K562 (cell line): ENCODE data around the gene PRDM11. TPM values are rescaled to one million over a fixed set of nuclear protein-coding genes. Genes with fewer than 3 reads are reported as not detected.
A peak's percentile ranks its signal among the peaks of the same experiment; 100 is the strongest.

Experiments
- C11orf30 ChIP-seq: fragments of 450-650 bp; IDR thresholded peaks from 2 replicates; pipeline ENCODE4 v1.6.1; 2016; ENCODE audit warnings: low read depth, mild to moderate bottlenecking
- CBX2 ChIP-seq: fragments of 200-600 bp; sonication (generic); IDR thresholded peaks from one replicate; pipeline ENCODE4 v1.6.1; 2012; ENCODE audit warnings: mild to moderate bottlenecking, low read length, inconsistent platforms; ENCODE audit not compliant: insufficient read depth, poor library complexity, severe bottlenecking
- DEAF1 ChIP-seq: fragments of 450-650 bp; formaldehyde crosslinking; IDR thresholded peaks from 2 replicates; pipeline ENCODE4 v1.4.0; 2020; ENCODE audit warnings: mild to moderate bottlenecking, moderate library complexity
- E2F3 ChIP-seq: fragments of 250-450 bp; sonication (Bioruptor Pico); IDR thresholded peaks from 2 replicates; pipeline ENCODE4 v1.4.0; 2020; ENCODE audit warnings: mild to moderate bottlenecking
- HDAC3 ChIP-seq: fragments of 450-650 bp; IDR thresholded peaks from 2 replicates; pipeline ENCODE4 v1.6.1; 2018; ENCODE audit warnings: borderline replicate concordance, mild to moderate bottlenecking, moderate library complexity; ENCODE audit not compliant: partially characterized antibody
- HNRNPK ChIP-seq: fragments of 200-400 bp; formaldehyde crosslinking; IDR thresholded peaks from one replicate; pipeline ENCODE4 v1.6.1; 2018; ENCODE audit warnings: mild to moderate bottlenecking, low read depth, low read length; ENCODE audit not compliant: poor library complexity, severe bottlenecking
- HNRNPUL1 ChIP-seq: fragments of 200-400 bp; formaldehyde crosslinking; IDR thresholded peaks from 2 replicates; pipeline ENCODE4 v1.6.1; 2017; ENCODE audit warnings: low read length
- KDM4B ChIP-seq, 2 experiments: fragments of 450-650 bp in 1 of 2; sonication (generic) in 1 of 2; IDR thresholded peaks; 2 replicates each; pipeline ENCODE4 v1.6.1; 2016 to 2017; ENCODE audit warnings: borderline replicate concordance in 2 of 2, antibody characterized with exemption in 1 of 2, low read depth in 1 of 2, mild to moderate bottlenecking in 1 of 2
- LEF1 ChIP-seq: fragments of 450-650 bp; IDR thresholded peaks from 2 replicates; pipeline ENCODE4 v1.6.1; 2016; ENCODE audit warnings: mild to moderate bottlenecking
- MBD1 ChIP-seq: fragments of 250-450 bp; sonication (Bioruptor Pico); IDR thresholded peaks from 2 replicates; pipeline ENCODE4 v1.8.0; 2022; ENCODE audit warnings: inconsistent platforms
- MCM2 ChIP-seq: fragments of 450-650 bp; IDR thresholded peaks from 2 replicates; pipeline ENCODE4 v1.6.1; 2017; ENCODE audit warnings: low read depth, mild to moderate bottlenecking
- MCM5 ChIP-seq: fragments of 450-650 bp; IDR thresholded peaks from 2 replicates; pipeline ENCODE4 v1.6.1; 2016; ENCODE audit warnings: low read depth
- MEF2D ChIP-seq: conservative IDR thresholded peaks from 2 replicates; pipeline ENCODE4 v1.6.1; 2016; ENCODE audit warnings: low read depth, missing genetic modification characterization, missing compliant biosample characterization
- NR1H2 ChIP-seq: sonication (generic); formaldehyde crosslinking; IDR thresholded peaks from 2 replicates; pipeline ENCODE4 v1.4.0; 2020; ENCODE audit warnings: mild to moderate bottlenecking, missing genetic modification reagents
- RBM39 ChIP-seq: fragments of 200-400 bp; formaldehyde crosslinking; optimal IDR thresholded peaks from 2 replicates; pipeline ENCODE3; 2018; ENCODE audit warnings: low read depth, low read length
- UBTF ChIP-seq, 2 experiments: IDR thresholded peaks; 2 replicates each; pipeline ENCODE4 v1.6.1; 2012; ENCODE audit warnings: improper control_type of control experiment in 2 of 2, low read depth in 2 of 2, low read length in 2 of 2, borderline replicate concordance in 1 of 2
- ZBTB33 ChIP-seq: sonication (generic); formaldehyde crosslinking; IDR thresholded peaks from 2 replicates; pipeline ENCODE4 v1.8.1; 2023; ENCODE audit warnings: mild to moderate bottlenecking, missing genetic modification reagents
- ZFP36 ChIP-seq: fragments of 150-350 bp; IDR thresholded peaks from 2 replicates; pipeline ENCODE4 v1.6.1; 2018; ENCODE audit warnings: low read length, low read depth; ENCODE audit not compliant: partially characterized antibody
- ZNF146 ChIP-seq: IDR thresholded peaks from one replicate; pipeline ENCODE4 v1.6.1; 2018; ENCODE audit warnings: missing compliant biosample characterization; ENCODE audit not compliant: unreplicated experiment
- ZNF408 ChIP-seq: fragments of 250-450 bp; sonication (Bioruptor Pico); IDR thresholded peaks from 2 replicates; pipeline ENCODE4 v1.4.0; 2020; ENCODE audit warnings: low read depth, mild to moderate bottlenecking, moderate library complexity
- polyA plus RNA-seq, 8 experiments: library from polyadenylated mRNA; depleted of rRNA in 4 of 8; stranded (reverse) in 5 of 8; unstranded in 3 of 8; fragments of >200 nt; fragmentation: Nextera tagmentation in 2 of 8; fragmentation: Illumina TruSeq in 1 of 8; extraction: Ambion mirVana in 2 of 8; extraction: Trizol in 1 of 8; gene quantifications; 2 replicates each; pipeline versions ENCODE4 v1.2.1 to v1.2.3, GENCODE V29; 2011 to 2014; ENCODE audit warnings: inconsistent platforms in 1 of 8, missing spikeins in 1 of 8
- total RNA-seq, 7 experiments: library from RNA; depleted of rRNA in 6 of 7; stranded (reverse); fragments of >200 nt in 6 of 7; fragmentation: Illumina TruSeq in 2 of 7; extraction: Trizol in 2 of 7; gene quantifications; 2 replicates each; pipeline versions ENCODE4 v1.2.1 to v1.2.3, GENCODE V29; 2011 to 2021; ENCODE audit warnings: low replicate concordance in 1 of 7

PRDM11 gene
- total and polyA plus RNA-seq, 9 of the 15 experiments (the other 6 are each of a cell fraction or from before 2014, with no cell fraction given), result 0.01 to 1.1 (median 0.29) TPM

- no peak for TF ChIP-seq DEAF1 (CRISPR knock-in tag)
- no peak for TF ChIP-seq CBX2
- TF ChIP-seq KDM4B (IDR thresholded peaks at IDR 0.05; ENCODE audit: borderline replicate concordance in 2 of 2, low read depth in 1 of 2), result no peak
- TF ChIP-seq ZNF146, result no peak
- no peak for TF ChIP-seq E2F3 (CRISPR knock-in tag)
- TF ChIP-seq HNRNPUL1, result no peak
- TF ChIP-seq NR1H2, result no peak
- no peak for TF ChIP-seq UBTF (IDR thresholded peaks at IDR 0.05; ENCODE audit: borderline replicate concordance in 1 of 2, low read depth in 2 of 2, low read length in 2 of 2)
- no peak for TF ChIP-seq MBD1 (CRISPR knock-in tag)
- TF ChIP-seq MCM5, result no peak
- no peak for TF ChIP-seq ZNF408 (CRISPR knock-in tag)
- no peak for TF ChIP-seq ZBTB33 (CRISPR knock-in tag)
- no peak for TF ChIP-seq HNRNPK
- peak; percentile 92 for TF ChIP-seq HDAC3
- peak; percentile 63 for TF ChIP-seq C11orf30
- peak; percentile 90 for TF ChIP-seq LEF1
- TF ChIP-seq MEF2D (tag), result peak; percentile 76
- no peak for TF ChIP-seq ZFP36
- TF ChIP-seq RBM39, result no peak
- no peak for TF ChIP-seq MCM2
Observed at GRCh38 chr11:45185228-45185729, 38.8 kb downstream of the PRDM11 start (continued).
